PFSK-1 (cell line): Measurements from ENCODE around the gene ABCA7.

ENCODE experiments used
- FOXP2 ChIP-seq: optimal IDR thresholded peaks from 2 replicates; pipeline ENCODE3; 2011; ENCODE audit warnings: borderline replicate concordance, control low read depth, inconsistent platforms; ENCODE audit not compliant: insufficient read depth; ENCODE audit errors: extremely low read length, extremely low read depth
- POLR2AphosphoS5 ChIP-seq: IDR thresholded peaks from 2 replicates; pipeline ENCODE4 v1.6.1; 2012; ENCODE audit warnings: low read depth, mild to moderate bottlenecking, control low read depth, low read length, moderate library complexity
- REST ChIP-seq, 2 experiments: IDR thresholded peaks; 2 replicates each; pipeline versions ENCODE4 v1.6.1 to v1.8.0; 2011 to 2012; ENCODE audit warnings: low read depth in 2 of 2, low read length in 2 of 2, control low read depth in 1 of 2, inconsistent platforms in 1 of 2, mild to moderate bottlenecking in 1 of 2, moderate library complexity in 1 of 2; ENCODE audit not compliant: insufficient read depth in 1 of 2
- SIN3A ChIP-seq: IDR thresholded peaks from 2 replicates; pipeline ENCODE4 v1.6.1; 2012; ENCODE audit warnings: mild to moderate bottlenecking, low read length, moderate library complexity, borderline replicate concordance; ENCODE audit not compliant: insufficient read depth
- TAF1 ChIP-seq: IDR thresholded peaks from 2 replicates; pipeline ENCODE4 v1.6.1; 2012; ENCODE audit warnings: low read length, control low read depth, borderline replicate concordance; ENCODE audit not compliant: insufficient read depth

ABCA7 gene

GRCh38 chr19:1038978-1039645 is 795 bp upstream of the ABCA7 start:
- no peak for TF ChIP-seq SIN3A
- TF ChIP-seq FOXP2: no peak
- no peak for TF ChIP-seq POLR2AphosphoS5
- TF ChIP-seq REST (IDR thresholded peaks at IDR 0.05; ENCODE audit: insufficient read depth in 1 of 2, low read depth in 2 of 2, low read length in 2 of 2): no peak
- TF ChIP-seq TAF1: no peak

- no peak for TF ChIP-seq POLR2AphosphoS5
- TF ChIP-seq TAF1: no peak
- no peak for TF ChIP-seq REST (IDR thresholded peaks at IDR 0.05; ENCODE audit: insufficient read depth in 1 of 2, low read depth in 2 of 2, low read length in 2 of 2)
- TF ChIP-seq SIN3A: no peak
- no peak for TF ChIP-seq FOXP2
These were observed 767 bp downstream of the ABCA7 start for GRCh38 chr19:1040476-1041271.

GRCh38 chr19:1041272-1041834 is 1.4 kb downstream of the ABCA7 start:
- no peak for TF ChIP-seq TAF1
- TF ChIP-seq POLR2AphosphoS5: no peak
- no peak for TF ChIP-seq REST (IDR thresholded peaks at IDR 0.05; ENCODE audit: insufficient read depth in 1 of 2, low read depth in 2 of 2, low read length in 2 of 2)
- TF ChIP-seq SIN3A: no peak
- TF ChIP-seq FOXP2: no peak

- TF ChIP-seq TAF1: no peak
These were observed 2.2 kb downstream of the ABCA7 start for GRCh38 chr19:1041835-1042685.
